Fibroblast of the conjunctiva (primary cell): ENCODE measurements around the gene ANO2.

Experiments used
- DNase-seq: peaks from one replicate; pipeline ENCODE4 v3.0.0-alpha.2; 2010; ENCODE audit warnings: low read depth

ANO2 gene

DNA sequence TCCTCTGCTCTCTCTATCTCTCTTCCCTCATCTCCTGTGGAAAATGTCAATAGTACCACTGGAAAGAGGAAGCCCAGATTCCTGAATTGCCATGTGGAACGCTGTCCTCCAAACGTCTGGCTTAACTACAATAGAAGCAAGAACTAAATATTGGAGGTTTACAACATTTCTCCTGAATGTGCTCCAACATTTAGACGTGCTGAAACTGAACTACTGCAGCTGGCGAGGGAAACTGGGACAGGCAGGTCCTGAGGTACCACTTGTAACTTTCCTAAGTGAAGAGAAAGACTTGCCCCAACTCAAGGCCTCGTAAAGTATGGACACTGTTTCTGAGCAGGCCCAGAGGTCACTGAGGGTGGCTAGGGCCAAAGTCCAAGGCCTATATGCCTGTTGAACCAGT lies 325.4 kb downstream of the ANO2 start:
- DNase-seq = no peak

DNA sequence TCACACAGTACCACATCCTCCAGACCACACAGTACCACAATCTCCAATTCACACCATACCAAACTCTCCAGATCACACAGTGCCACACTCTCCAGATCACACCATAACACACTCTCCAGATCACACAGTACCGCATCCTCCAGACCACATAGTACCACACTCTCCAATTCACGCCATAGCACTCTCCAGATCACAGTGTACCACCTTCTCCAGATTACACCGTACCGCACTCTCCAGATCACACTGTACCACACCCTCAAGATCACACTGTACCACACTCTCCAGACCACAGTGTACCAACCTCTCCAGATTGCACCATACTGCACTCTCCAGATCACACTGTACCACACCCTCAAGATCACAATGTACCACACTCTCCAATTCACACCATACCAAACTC lies 328.2 kb downstream of the ANO2 start:
- DNase-seq = no peak

DNA sequence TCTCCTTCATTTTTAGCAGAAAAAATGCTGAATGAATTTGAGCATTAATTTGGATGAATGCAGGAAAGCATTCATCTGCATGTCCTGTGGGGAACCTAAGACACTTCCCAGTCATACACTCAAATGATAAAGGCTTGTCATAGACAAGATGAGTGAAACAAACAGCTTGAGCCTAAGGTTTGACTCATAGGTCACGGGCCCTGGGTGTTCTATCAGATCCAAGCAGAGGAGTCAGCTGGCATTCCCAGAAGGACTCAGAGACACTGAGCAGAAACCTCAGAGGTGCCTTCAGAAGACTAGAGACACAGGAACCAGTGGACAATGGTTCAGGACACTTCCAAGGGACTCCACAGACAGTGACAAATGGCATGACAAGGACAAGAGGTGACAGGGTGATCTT lies 329.3 kb downstream of the ANO2 start:
- no peak for DNase-seq

DNA sequence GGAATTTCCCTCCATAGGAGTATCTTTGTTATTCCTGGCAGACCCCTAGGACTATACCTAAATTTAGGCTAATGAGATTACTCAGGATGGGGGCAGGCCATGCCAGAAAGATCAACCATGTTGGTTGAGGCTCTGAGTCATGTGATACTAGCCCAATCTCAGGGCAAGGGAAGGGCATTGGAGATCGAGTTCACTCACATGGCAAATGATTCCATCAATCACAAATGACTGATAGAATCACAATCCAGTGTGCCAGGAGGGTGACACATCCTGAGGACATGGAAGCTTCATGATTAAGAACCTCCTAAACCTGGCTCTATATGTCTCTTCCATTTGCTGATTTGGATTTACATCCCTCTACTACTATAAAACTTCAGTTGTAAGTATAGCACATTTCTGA lies 330.8 kb downstream of the ANO2 start:
- DNase-seq = no peak

DNA sequence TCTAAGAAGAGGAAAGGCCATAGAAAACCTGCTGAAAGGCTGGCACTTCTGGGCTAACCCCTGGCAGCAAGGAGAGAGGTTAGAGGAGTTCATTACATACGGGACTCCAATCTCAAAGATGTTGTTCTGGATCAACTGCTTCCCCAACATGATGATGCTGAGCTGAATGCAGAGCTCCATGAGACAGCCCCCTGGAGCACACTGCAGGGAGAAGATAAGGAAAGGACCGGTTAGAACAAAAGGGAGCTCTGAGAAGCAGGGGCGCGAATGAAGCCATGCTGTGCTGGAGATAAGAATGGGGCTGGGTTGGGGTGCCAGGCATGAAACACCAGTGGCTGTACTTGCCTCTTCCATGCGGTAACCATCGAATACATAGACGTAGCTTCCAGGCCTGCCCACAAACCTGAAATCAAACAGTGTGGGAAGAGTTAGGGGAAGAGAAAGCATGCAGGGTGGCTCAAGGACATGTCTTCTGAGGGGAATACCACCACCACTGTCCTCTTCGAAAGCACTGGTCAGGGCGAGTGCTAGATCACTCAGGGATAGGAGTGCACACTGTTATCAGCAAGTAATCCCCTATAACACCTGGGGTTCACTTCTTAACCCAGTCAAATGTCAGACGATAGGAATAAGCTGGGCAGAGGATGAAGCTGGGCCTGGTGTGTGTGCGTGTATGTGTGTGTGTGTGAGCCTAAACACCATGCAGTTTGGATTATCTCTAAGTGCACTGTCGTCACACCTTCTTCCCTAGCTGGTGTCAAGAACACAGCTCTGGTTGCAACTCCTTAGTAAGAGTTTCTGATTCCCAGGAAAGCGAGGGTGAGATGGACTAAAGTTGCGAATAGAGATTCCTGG lies 332.3 kb downstream of the ANO2 start:
- DNase-seq = no peak

DNA sequence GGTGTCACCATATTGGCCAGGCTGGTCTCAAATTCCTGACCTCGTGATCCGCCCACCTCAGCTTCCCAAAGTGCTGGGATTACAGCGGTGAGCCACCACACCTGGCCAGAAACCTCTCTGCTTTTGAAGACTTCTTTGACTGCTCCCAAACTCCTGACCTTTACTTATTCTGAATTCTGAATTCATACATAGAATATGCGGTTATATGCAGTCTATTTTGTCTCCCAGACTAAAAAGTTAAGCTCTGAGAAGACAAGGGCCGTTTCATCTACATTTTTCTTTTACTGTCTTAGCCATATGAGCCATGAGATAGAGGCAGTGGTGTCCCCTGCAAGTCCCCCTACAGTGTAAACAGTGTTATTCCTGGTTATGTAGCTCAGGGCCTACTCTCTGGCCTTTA lies 333.9 kb downstream of the ANO2 start:
- DNase-seq = no peak

DNA sequence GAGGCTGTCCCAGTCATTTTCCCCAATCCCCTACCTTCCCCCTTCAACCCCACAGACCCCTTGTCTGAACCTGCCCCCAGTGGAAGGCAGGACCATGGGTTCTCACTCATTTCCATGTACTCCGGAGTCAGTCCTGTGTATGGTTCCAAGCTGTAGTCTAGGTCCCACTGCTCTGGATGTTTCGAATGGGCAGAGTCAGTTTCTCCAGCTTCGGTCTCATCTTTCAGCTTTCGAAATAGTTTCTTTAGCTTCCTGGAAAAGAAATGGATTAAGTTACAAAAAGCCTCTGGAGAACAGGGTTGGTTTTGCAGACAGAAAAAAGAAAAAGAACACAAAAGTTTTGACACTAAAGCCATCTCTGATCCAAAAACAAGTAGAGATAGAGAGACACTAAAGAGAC lies 345.7 kb downstream of the ANO2 start:
- DNase-seq = no peak

DNA sequence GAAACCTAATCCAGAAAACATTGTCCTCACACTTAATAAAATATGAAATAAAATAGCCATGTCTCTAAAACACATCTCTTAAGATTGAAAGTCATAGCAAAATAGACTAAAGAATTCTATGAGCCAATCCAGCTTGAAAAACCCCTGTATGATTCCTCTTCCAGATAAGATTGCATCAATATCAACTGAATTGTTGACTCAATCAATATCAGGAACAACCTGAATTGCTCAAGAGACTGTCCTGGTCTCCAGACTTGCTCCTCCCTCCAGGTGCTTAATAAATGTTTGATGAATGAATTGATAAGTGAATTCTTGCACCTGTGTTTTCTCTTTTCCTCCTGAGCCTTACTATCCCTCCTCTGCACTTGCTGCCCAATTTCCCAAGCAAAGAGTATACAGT lies 351.1 kb downstream of the ANO2 start:
- no peak for DNase-seq

DNA sequence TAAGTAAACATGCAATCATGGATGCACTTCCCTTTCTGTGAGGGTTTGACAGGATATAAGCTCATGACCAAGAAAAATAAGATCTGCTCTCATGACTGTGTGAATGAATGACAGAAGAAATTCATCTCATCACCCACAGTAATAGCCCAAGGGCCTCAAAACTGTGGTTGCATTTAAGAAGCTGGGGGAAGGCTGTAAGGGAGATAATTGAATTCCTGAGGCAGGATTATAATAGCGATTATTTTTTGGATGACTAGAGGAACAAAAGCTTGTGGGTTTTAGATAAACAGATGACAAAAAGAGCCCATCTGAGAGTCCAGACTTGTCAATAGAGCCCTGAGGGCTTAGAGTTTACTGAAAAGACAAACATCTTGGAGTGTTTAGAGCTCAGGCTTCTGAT lies 352.0 kb downstream of the ANO2 start:
- DNase-seq = no peak

DNA sequence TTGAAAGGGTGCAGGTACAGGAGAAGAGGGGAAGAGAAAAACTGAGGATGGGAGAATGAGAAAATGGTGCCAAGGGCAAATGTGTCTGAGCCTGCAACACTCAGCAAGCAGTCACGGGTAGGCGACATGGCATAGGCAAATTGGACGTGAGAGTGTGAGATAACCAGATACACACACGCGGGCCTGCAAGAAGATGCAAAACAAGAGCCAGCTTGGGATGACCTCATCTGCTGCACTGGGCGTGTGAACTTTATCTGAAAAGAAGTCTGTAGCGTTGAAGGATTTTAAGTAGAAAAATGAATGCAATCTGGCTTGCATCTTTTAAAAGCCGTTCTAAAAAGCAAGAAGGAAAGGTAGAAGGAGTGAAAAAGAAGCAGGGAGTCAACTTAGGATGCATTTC lies 352.7 kb downstream of the ANO2 start:
- no peak for DNase-seq

DNA sequence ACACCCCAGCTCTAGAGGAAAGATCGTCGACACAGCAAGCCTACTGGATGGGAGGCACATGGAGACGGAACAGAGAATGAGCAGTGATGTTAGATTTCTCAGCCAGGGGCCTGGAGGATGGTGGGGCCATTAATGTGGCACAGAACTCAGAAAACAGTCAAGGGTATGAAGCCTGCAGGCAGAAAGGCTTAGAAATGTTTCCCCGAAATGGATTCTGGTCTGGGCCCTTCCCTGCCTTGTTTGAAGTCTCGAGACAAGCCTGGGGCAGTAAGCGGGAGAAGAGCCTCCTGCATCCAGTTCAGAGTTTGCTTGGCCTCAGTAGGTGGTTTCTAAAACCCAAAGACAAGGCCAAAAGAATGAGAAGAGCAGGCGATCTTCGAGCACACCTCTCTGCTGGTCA lies 354.7 kb downstream of the ANO2 start:
- DNase-seq = no peak

DNA sequence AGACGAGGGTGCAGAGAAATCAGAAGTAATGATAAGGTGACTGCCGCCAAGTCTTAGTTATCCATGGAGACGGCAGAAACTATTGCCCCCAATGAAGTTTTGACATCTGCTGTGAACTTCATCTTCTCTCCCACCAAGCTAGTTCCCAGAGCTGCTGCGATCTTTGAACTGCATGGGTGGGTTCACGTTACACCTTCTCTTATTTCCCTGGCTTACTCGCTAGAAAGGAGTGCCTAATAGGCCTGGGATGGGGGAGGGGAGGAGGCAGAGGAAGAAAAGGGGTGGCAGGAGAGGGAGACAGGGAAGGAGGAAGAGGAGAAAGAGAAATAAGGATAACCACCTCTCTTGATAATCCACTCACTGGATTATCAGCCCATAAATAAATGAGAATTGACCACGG lies 356.0 kb downstream of the ANO2 start:
- no peak for DNase-seq

DNA sequence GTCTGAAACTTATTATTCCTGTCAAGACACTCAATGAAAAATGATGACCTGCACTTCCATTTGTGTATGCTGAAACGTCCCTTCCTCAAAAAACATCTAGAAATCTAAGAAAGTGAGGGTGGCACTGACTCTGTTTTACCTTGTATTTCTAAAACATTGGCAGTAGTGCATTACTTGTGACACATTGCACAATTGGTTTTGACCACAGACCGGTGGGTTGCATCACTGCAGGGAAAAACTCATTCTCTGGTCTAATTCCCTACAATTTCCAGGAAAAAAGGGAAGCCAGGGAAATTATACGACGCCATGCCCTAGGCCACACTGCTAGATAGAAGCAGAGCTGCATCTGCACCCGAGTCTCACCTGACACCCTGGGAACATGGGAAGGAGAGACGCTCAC lies 356.5 kb downstream of the ANO2 start:
- DNase-seq = no peak

DNA sequence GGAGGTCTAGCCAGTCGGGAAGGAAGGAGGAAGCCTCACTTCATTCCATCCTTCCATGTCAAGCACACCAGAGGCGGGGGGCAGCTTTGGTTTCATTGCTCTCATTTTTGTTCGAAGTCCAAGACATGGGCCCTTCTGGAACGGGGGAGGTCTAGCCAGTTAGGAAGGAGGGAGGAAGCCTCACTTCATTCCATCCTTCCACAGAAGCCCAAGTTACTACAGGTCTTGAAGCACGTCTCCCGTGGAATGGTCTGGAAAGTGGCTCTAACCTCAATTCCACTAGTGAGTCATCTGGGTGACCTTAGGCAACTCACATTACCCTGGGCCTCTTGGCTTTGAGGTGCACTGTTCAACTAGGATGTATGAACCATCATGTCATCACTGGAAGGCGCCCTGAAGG lies 356.9 kb downstream of the ANO2 start:
- DNase-seq = no peak

DNA sequence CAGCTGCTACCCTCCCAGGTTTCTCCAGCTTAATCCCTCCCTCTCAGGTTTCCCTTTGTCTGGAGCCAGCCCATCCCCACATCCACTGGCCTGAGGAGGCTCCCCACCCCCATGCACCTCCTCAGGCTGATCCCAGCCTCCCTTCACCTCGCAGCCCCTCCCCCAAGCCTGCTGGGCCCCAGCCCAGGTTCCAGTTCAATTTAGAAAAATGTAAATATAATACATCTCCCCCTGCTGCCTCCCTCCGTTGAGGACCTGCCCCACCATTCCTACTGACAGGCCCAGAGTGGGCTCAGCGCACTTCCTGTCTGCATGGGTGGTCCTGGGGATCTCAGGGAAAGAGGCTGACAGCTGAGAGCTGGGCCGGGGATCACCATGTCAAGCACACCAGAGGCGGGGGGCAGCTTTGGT lies 357.3 kb downstream of the ANO2 start:
- DNase-seq = no peak

DNA sequence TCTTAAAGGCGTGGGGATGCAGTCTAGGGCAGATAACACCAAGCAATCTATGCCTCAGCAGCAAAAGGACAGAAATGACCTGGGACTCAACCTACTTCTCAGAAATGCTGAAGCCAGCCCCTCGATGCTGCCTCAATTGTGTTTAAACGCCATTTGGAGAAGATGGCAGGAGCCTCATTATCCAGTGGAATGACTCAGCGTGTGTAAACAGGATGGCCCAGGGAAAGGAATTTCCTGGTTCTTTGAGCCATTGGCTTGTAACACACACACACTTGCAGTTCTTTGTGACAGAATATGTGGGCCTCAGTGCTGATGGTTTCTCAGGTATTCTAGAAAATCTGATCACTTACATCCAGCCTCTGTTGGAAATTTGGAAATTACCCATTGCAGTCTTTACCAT lies 358.9 kb downstream of the ANO2 start:
- no peak for DNase-seq

DNA sequence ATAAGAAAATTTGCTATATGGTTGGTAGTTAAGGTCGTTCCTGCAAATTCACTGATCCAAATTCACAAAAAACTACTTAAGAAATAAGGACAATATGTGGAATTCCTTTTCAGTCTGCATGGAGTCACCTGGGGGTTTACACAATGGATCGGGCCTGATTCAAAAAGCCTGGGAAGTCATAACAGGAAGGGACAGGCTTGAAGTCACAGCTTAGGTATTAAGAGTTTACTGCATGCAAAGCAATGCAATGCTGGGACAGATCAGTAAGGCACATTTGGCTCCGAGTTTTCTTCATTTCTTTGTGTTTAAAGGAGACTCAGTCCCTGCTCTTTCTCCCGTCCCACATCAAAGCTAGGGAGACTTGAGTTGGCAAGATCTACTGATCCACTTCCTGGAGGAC lies 359.9 kb downstream of the ANO2 start:
- no peak for DNase-seq

DNA sequence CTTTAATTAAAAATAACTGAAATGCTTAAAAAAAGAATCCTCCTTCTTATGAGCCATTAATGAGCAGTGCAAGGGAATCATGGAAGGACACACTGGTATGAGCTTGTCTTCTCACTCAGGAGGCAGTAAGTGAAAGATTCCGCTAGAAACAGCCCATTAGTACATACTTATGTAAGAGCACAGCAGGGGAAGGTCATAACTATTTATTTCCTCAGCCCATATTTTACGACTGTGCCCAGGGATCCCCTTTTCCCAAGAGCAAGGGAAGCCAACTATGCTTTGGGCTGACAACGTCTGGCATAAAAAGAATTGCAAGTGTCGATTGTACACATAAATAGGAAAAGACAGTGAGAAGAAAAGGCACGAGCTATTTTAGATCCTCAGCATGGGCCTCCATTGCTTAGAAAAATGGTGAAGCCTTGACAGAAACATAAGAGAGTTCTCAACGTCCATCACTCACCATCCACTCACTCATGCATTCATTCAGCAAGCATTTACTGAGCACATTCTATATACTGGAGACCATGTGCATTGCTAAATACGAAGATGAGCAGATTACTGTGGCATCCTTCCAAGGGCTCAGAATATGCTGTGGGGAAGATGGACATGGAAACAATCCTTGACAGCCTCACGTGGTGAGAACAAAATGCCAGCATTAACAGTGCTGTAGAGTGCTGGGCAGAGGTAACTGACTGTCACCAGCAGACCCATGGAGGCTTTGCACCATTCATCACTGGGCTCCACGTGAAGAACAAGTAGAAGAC lies 360.5 kb downstream of the ANO2 start:
- DNase-seq = no peak

DNA sequence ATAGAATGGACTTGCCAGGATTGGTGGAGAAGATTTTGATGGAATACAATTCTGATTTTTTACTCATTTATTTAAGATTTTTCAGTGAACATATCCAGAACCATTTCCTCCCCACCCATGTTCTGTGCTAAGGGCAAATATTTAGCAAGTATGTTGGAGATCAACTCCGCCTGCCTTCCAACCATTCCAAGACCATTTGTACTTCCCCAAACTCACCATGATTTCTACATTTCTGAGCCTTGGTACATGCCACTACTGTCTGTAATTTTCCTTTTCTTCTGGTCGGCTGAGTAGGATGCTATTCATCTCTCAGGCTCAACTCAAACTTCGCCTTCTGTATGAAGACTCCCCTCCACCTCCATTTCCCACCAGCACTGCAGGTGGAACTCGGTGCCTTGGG lies 362.5 kb downstream of the ANO2 start:
- DNase-seq = no peak

DNA sequence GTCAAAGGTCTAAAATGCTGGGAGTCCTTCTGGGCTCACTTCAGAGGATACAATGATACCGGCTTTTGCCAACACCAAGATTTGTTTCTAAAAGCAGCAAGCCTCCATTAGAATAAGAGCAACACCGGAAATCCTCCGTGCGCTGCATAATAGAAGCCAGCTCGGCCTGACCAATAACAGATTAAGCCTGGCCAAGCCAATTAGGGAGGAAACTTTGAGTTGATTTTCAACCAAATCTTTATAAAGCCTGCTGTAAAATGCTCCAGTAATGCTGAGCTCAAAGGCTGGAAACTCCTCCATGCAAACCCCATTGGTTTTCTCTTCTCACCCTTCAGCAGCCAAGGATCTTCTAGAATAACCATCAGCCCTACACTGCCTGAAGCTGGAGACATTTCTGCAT lies 363.0 kb downstream of the ANO2 start:
- DNase-seq = no peak

DNA sequence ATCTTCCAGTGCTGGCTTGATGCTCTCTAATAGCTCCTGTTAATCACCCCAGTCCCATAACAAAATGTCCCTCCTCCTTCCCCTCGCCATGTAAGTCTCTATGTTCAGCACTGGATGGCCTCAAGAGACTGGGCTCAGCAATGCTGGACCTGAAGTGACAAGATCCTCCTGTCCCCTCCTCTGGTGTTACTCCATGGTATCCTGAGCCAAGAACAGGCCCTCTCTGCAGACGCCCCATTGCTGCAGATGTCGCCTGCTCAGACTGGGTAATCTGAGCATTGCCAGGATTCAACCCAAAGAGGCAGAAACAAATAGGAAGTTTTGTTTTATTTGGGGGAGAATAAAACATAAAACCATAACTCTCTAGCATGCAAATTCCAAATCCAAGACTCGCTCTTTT lies 363.4 kb downstream of the ANO2 start:
- no peak for DNase-seq

DNA sequence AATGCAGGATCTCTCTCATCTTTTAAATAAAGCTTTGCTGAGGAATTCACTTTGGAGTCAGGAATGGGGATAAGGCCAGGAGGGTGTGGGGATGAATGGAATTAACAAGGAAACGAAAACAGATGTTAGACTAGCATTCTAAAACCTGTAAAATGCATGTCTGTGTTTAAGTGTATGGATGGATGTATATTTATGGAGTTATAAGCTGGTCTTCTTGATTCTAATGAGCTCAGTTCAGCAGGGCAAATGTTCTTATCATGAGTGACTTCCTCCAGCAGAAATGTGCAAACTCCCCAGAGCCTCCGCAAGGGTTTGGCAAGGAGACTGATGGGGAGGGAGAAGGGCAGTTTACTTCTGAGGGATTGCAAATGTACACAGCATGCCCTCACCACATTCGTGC lies 364.0 kb downstream of the ANO2 start:
- no peak for DNase-seq

DNA sequence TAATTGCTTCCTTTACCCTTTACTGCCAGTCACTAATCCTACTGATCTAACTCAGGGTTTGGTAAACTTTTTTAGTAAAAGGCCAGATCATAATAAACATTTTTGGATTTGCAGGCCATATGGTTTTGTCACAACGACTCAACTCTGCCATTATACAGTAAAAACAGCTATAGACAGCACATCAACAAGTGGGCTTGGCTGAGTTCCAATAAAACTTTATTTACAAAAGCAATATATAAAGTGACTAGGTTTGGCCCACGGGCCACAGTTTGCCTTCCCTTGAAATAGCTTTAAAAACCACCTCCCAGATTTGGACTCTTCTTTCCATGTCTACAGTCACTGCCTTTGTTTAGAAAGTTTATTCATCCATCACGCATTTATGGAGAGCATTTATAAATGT lies 366.3 kb downstream of the ANO2 start:
- no peak for DNase-seq

DNA sequence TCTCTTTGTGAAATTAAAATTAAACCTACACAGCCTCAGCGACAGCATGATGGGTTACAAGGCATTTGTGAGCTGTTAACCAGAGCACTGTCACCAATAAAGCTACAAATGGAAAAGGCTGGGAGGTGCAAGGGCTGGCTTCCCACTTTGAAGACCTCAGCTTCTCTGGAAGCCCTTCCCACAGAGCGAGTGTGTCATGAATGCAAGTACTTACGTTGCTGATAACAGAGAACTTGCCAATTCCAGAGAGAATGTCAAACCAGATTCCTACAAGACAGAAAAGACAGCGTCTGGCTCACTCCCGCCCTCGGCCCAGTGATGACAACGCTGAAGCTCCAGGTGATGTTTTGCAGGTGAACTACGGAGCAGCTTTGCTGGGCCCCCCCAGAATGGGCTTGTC lies 367.3 kb downstream of the ANO2 start:
- DNase-seq = no peak
